Neural progenitor cell (in vitro differentiated cells): ENCODE results near the gene PPM1A. TPM values are rescaled to one million over a fixed set of nuclear protein-coding genes. Genes with fewer than 3 reads are reported as not detected.

Experiments
- DNase-seq: peaks from one replicate; pipeline ENCODE4 v3.0.0-alpha.2; 2016; ENCODE audit warnings: low spot score
- H2AFZ ChIP-seq: fragments of 200-600 bp; sonication (generic); replicated peaks from 2 replicates; pipeline ENCODE4 v1.6.1; 2016; ENCODE audit warnings: antibody characterized with exemption
- H3F3A ChIP-seq: fragments of 200-600 bp; sonication (generic); 2 replicates; pipeline ENCODE4 v1.6.1; 2016; ENCODE audit warnings: antibody characterized with exemption, low read depth
- H3K27ac ChIP-seq: fragments of 200-600 bp; sonication (generic); 2 replicates; pipeline ENCODE4 v1.5.1; 2016; ENCODE audit warnings: mild to moderate bottlenecking
- H3K27me3 ChIP-seq: fragments of 200-600 bp; sonication (generic); 2 replicates; pipeline ENCODE4 v1.6.1; 2016; ENCODE audit warnings: mild to moderate bottlenecking, moderate library complexity
- H3K36me3 ChIP-seq: fragments of 200-600 bp; sonication (generic); 2 replicates; pipeline ENCODE4 v1.5.1; 2016
- H3K4me1 ChIP-seq: fragments of 200-600 bp; sonication (generic); 2 replicates; pipeline ENCODE4 v1.6.1; 2016; ENCODE audit warnings: mixed run types
- H3K4me2 ChIP-seq: fragments of 200-600 bp; sonication (generic); 2 replicates; pipeline ENCODE4 v1.6.1; 2016
- H3K4me3 ChIP-seq: fragments of 200-600 bp; sonication (generic); 2 replicates; pipeline ENCODE4 v1.5.1; 2016
- H3K79me2 ChIP-seq: fragments of 200-600 bp; sonication (generic); 2 replicates; pipeline ENCODE4 v1.6.1; 2016; ENCODE audit warnings: low read depth
- H3K9ac ChIP-seq: fragments of 200-600 bp; sonication (generic); 2 replicates; pipeline ENCODE4 v1.6.1; 2016
- H3K9me3 ChIP-seq: fragments of 200-600 bp; sonication (generic); 2 replicates; pipeline ENCODE4 v1.5.1; 2016; ENCODE audit warnings: low read depth
- H4K20me1 ChIP-seq: fragments of 200-600 bp; sonication (generic); 2 replicates; pipeline ENCODE4 v1.6.1; 2016; ENCODE audit warnings: low read depth
- H3K27ac Mint-ChIP-seq: 3 replicates; pipeline ENCODE4 v1.8.0; 2021; ENCODE audit warnings: mixed read lengths
- H3K27me3 Mint-ChIP-seq: 2 replicates; pipeline ENCODE4 v1.8.0; 2022; ENCODE audit warnings: low read depth, mild to moderate bottlenecking, inconsistent platforms, moderate library complexity, mixed read lengths; ENCODE audit not compliant: insufficient read depth
- H3K36me3 Mint-ChIP-seq: 3 replicates; pipeline ENCODE4 v1.8.0; 2021; ENCODE audit warnings: mixed read lengths
- H3K4me1 Mint-ChIP-seq: 3 replicates; pipeline ENCODE4 v1.8.0; 2021; ENCODE audit warnings: mixed read lengths
- H3K4me3 Mint-ChIP-seq: 3 replicates; pipeline ENCODE4 v1.8.0; 2021; ENCODE audit warnings: mild to moderate bottlenecking, moderate library complexity, mixed read lengths
- H3K9me3 Mint-ChIP-seq: 3 replicates; pipeline ENCODE4 v1.8.0; 2020; ENCODE audit warnings: mixed read lengths
- EZH2 ChIP-seq: fragments of 200-600 bp; sonication (generic); IDR thresholded peaks from 2 replicates; pipeline ENCODE4 v1.6.1; 2017; ENCODE audit warnings: antibody characterized with exemption, mild to moderate bottlenecking, moderate library complexity
- EZH2phosphoT487 ChIP-seq: fragments of 200-600 bp; sonication (generic); IDR thresholded peaks from 2 replicates; pipeline ENCODE4 v1.6.1; 2017; ENCODE audit warnings: antibody characterized with exemption
- total RNA-seq: library from RNA; depleted of rRNA; stranded (reverse); fragments of >200 nt; gene quantifications from 2 replicates; pipeline ENCODE4 v1.2.3, GENCODE V29; 2015; ENCODE audit warnings: low replicate concordance
- TF ChIP-seq, protein P1 (sequence below): fragments of 200-600 bp; sonication (generic); IDR thresholded peaks from 2 replicates; pipeline ENCODE4 v1.5.1; 2017; ENCODE audit warnings: antibody characterized with exemption, mild to moderate bottlenecking

PPM1A gene
- total RNA-seq, 1 donor from 2014 or later, result 55.0 TPM

- no peak overlapping the region for H3K27ac ChIP-seq
- peaks cover 43% of the 10 kb centered on the region for H3K4me1 ChIP-seq
- no peak for TF ChIP-seq EZH2
- no peak for TF ChIP-seq EZH2phosphoT487
- TF ChIP-seq, protein P1, sequence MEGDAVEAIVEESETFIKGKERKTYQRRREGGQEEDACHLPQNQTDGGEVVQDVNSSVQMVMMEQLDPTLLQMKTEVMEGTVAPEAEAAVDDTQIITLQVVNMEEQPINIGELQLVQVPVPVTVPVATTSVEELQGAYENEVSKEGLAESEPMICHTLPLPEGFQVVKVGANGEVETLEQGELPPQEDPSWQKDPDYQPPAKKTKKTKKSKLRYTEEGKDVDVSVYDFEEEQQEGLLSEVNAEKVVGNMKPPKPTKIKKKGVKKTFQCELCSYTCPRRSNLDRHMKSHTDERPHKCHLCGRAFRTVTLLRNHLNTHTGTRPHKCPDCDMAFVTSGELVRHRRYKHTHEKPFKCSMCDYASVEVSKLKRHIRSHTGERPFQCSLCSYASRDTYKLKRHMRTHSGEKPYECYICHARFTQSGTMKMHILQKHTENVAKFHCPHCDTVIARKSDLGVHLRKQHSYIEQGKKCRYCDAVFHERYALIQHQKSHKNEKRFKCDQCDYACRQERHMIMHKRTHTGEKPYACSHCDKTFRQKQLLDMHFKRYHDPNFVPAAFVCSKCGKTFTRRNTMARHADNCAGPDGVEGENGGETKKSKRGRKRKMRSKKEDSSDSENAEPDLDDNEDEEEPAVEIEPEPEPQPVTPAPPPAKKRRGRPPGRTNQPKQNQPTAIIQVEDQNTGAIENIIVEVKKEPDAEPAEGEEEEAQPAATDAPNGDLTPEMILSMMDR, result no peak
- Mint-ChIP-seq H3K27ac (no peak overlapping the region), H3K4me1 (peaks cover 26% of the 10 kb centered on the region), H3K4me3 (no peak overlapping the region), H3K27me3 (no peaks in the 10 kb centered on the region), H3K9me3 (peaks cover 18% of the 10 kb centered on the region), H3K36me3 (peaks cover 31% of the 10 kb centered on the region)
- no peaks in the 10 kb centered on the region for H3K27me3 ChIP-seq
- no peak for DNase-seq
- peaks cover 91% of the 10 kb centered on the region for H3K79me2 ChIP-seq
- no peak overlapping the region for H3K9ac ChIP-seq
- no peak overlapping the region for H3K4me3 ChIP-seq
- H2AFZ ChIP-seq, result no peak overlapping the region
- no peaks in the 10 kb centered on the region for H3K9me3 ChIP-seq
- H3K4me2 ChIP-seq, result no peak overlapping the region
- H4K20me1 ChIP-seq, result peaks cover 63% of the 10 kb centered on the region
- H3K36me3 ChIP-seq, result no peaks in the 10 kb centered on the region
- H3F3A ChIP-seq, result peaks cover 14% of the 10 kb centered on the region
Observed at GRCh38 chr14:60254176-60254575, 5.2 kb downstream of the PPM1A start.

- no peaks in the 10 kb centered on the region for H3K9me3 ChIP-seq
Observed at GRCh38 chr14:60257865-60258264, 8.8 kb downstream of the PPM1A start.

DNA sequence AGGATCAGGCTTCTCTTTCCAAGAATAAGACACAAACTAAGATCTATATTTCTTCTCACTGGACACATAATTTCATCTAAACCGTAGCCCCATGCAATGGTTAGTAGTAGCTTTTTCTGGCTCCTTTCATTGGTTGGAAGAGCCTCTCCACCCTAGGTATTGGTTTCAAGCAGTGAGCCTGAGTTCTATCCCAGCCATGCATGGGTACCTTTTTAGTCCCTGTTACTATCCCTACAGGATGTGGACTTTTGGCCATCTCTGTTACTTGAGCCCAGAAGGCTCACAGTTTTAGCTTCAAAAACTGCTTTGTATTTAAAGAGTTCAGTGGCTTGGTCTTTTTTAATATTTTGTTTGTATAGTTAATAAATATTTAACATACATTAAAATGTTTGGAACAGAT, 16.1 kb downstream of the PPM1A start:
- peaks cover 6% of the 10 kb centered on the region for H3K36me3 ChIP-seq
- peaks cover 5% of the 10 kb centered on the region for H3F3A ChIP-seq
- H4K20me1 ChIP-seq, result peaks cover 10% of the 10 kb centered on the region
- Mint-ChIP-seq H3K9me3 (peaks cover 62% of the 10 kb centered on the region), H3K36me3 (peaks cover 48% of the 10 kb centered on the region), H3K27ac (no peak overlapping the region), H3K27me3 (no peaks in the 10 kb centered on the region), H3K4me1 (no peaks in the 10 kb centered on the region), H3K4me3 (no peak overlapping the region)
- no peaks in the 10 kb centered on the region for H3K27me3 ChIP-seq
- TF ChIP-seq, protein P1, result no peak
- no peak for TF ChIP-seq EZH2phosphoT487
- TF ChIP-seq EZH2, result no peak
- no peak overlapping the region for H3K4me2 ChIP-seq
- H3K4me3 ChIP-seq, result no peak overlapping the region
- H3K4me1 ChIP-seq, result no peaks in the 10 kb centered on the region
- no peaks in the 10 kb centered on the region for H3K9me3 ChIP-seq
- DNase-seq, result no peak
- no peak overlapping the region for H3K27ac ChIP-seq
- H2AFZ ChIP-seq, result no peak overlapping the region
- H3K9ac ChIP-seq, result no peak overlapping the region
- H3K79me2 ChIP-seq, result peaks cover 100% of the 10 kb centered on the region

More at GRCh38 chr14:60257865-60258264, 8.8 kb downstream of the PPM1A start:
- Histone ChIP-seq H4K20me1 (peaks cover 63% of the 10 kb centered on the region), H3K4me1 (peaks cover 20% of the 10 kb centered on the region), H3K27me3 (no peaks in the 10 kb centered on the region), H3K79me2 (peaks cover 98% of the 10 kb centered on the region), H3K4me2 (no peak overlapping the region), H3K36me3 (no peaks in the 10 kb centered on the region), H2AFZ (no peak overlapping the region), H3K27ac (no peak overlapping the region), H3K4me3 (no peak overlapping the region), H3F3A (no peaks in the 10 kb centered on the region), H3K9ac (no peak overlapping the region)
- Mint-ChIP-seq H3K9me3 (peaks cover 32% of the 10 kb centered on the region), H3K36me3 (peaks cover 39% of the 10 kb centered on the region), H3K27ac (no peak overlapping the region), H3K4me1 (no peaks in the 10 kb centered on the region), H3K4me3 (no peak overlapping the region), H3K27me3 (no peaks in the 10 kb centered on the region)
- no peak for DNase-seq
- TF ChIP-seq EZH2, result no peak
- TF ChIP-seq EZH2phosphoT487, result no peak
- TF ChIP-seq, protein P1, result no peak
